K562 (cell line): ENCODE measurements around the gene KIFC3. TPM values are rescaled to one million over a fixed set of nuclear protein-coding genes. Genes with fewer than 3 reads are reported as not detected.

Source experiments
- ARID3A ChIP-seq: IDR thresholded peaks from 2 replicates; pipeline ENCODE4 v1.6.1; 2012; ENCODE audit warnings: low read depth, low read length, improper control_type of control experiment, borderline replicate concordance
- CHD2 ChIP-seq: IDR thresholded peaks from 2 replicates; pipeline ENCODE4 v1.6.1; 2011; ENCODE audit warnings: low read depth, low read length
- CTBP1 ChIP-seq: fragments of 450-650 bp; IDR thresholded peaks from 2 replicates; pipeline ENCODE4 v1.6.1; 2016; ENCODE audit warnings: borderline replicate concordance
- HDAC2 ChIP-seq: fragments of 450-650 bp; IDR thresholded peaks from 2 replicates; pipeline ENCODE4 v1.6.1; 2016; ENCODE audit warnings: mild to moderate bottlenecking
- HNRNPK ChIP-seq: fragments of 200-400 bp; formaldehyde crosslinking; IDR thresholded peaks from one replicate; pipeline ENCODE4 v1.6.1; 2018; ENCODE audit warnings: mild to moderate bottlenecking, low read depth, low read length; ENCODE audit not compliant: poor library complexity, severe bottlenecking
- HOXB6 ChIP-seq: fragments of 250-450 bp; sonication (Bioruptor Pico); IDR thresholded peaks from 2 replicates; pipeline ENCODE4 v1.5.1; 2022; ENCODE audit warnings: mild to moderate bottlenecking, borderline replicate concordance
- MAZ ChIP-seq, 2 experiments: fragments of 450-650 bp in 1 of 2; sonication (generic) in 1 of 2; formaldehyde crosslinking; IDR thresholded peaks in 1 of 2; conservative IDR thresholded peaks in 1 of 2; 2 replicates each; pipeline versions ENCODE4 v1.4.0 to v1.5.0; 2020; ENCODE audit warnings: mild to moderate bottlenecking in 1 of 2, missing genetic modification reagents in 1 of 2
- NFATC3 ChIP-seq: fragments of 450-650 bp; IDR thresholded peaks from 2 replicates; pipeline ENCODE4 v1.6.1; 2017; ENCODE audit warnings: mild to moderate bottlenecking
- NFIC ChIP-seq: fragments of 450-650 bp; IDR thresholded peaks from 2 replicates; pipeline ENCODE4 v1.6.1; 2017; ENCODE audit warnings: mild to moderate bottlenecking, inconsistent platforms
- POLR2G ChIP-seq: fragments of 200-400 bp; formaldehyde crosslinking; IDR thresholded peaks from 2 replicates; pipeline ENCODE4 v1.6.1; 2017; ENCODE audit warnings: low read depth, mild to moderate bottlenecking, antibody characterized with exemption, low read length, moderate library complexity
- SAFB ChIP-seq: fragments of 200-400 bp; formaldehyde crosslinking; IDR thresholded peaks from 2 replicates; pipeline ENCODE4 v1.6.1; 2017; ENCODE audit warnings: low read depth, low read length, borderline replicate concordance
- SUPT5H ChIP-seq: fragments of 450-650 bp; IDR thresholded peaks from 2 replicates; pipeline ENCODE4 v1.6.1; 2016
- TCF3 ChIP-seq: sonication (generic); formaldehyde crosslinking; IDR thresholded peaks from 2 replicates; pipeline ENCODE4 v1.4.0; 2020; ENCODE audit warnings: mild to moderate bottlenecking, missing genetic modification reagents
- ZFP1 ChIP-seq: fragments of 450-650 bp; formaldehyde crosslinking; IDR thresholded peaks from 2 replicates; pipeline ENCODE4 v1.4.0; 2020; ENCODE audit warnings: mild to moderate bottlenecking, mixed read lengths
- ZNF274 ChIP-seq: IDR thresholded peaks from 2 replicates; pipeline ENCODE4 v1.6.1; 2011; ENCODE audit warnings: low read depth, mild to moderate bottlenecking, low read length, moderate library complexity, borderline replicate concordance
- ZNF507 ChIP-seq: conservative IDR thresholded peaks from 2 replicates; pipeline ENCODE4 v1.6.1; 2017; ENCODE audit warnings: missing genetic modification characterization, missing compliant biosample characterization
- ZZZ3 ChIP-seq: fragments of 450-650 bp; IDR thresholded peaks from 2 replicates; pipeline ENCODE4 v1.6.1; 2016; ENCODE audit warnings: antibody characterized with exemption, mild to moderate bottlenecking, moderate library complexity
- polyA plus RNA-seq, 8 experiments: library from polyadenylated mRNA; depleted of rRNA in 4 of 8; stranded (reverse) in 5 of 8; unstranded in 3 of 8; fragments of >200 nt; fragmentation: Nextera tagmentation in 2 of 8; fragmentation: Illumina TruSeq in 1 of 8; extraction: Ambion mirVana in 2 of 8; extraction: Trizol in 1 of 8; gene quantifications; 2 replicates each; pipeline versions ENCODE4 v1.2.1 to v1.2.3, GENCODE V29; 2011 to 2014; ENCODE audit warnings: inconsistent platforms in 1 of 8, missing spikeins in 1 of 8
- total RNA-seq, 7 experiments: library from RNA; depleted of rRNA in 6 of 7; stranded (reverse); fragments of >200 nt in 6 of 7; fragmentation: Illumina TruSeq in 2 of 7; extraction: Trizol in 2 of 7; gene quantifications; 2 replicates each; pipeline versions ENCODE4 v1.2.1 to v1.2.3, GENCODE V29; 2011 to 2021; ENCODE audit warnings: low replicate concordance in 1 of 7
- TF ChIP-seq, protein P1 (sequence below): sonication (generic); formaldehyde crosslinking; IDR thresholded peaks from 2 replicates; pipeline ENCODE4 v1.8.0; 2022; ENCODE audit warnings: mild to moderate bottlenecking, missing genetic modification reagents
- TF ChIP-seq, protein P2 (sequence below): fragments of 450-650 bp; IDR thresholded peaks from 2 replicates; pipeline ENCODE4 v1.6.1; 2018; ENCODE audit not compliant: partially characterized antibody
- TF ChIP-seq, protein P3 (sequence below): fragments of 450-650 bp; IDR thresholded peaks from 2 replicates; pipeline ENCODE4 v1.6.1; 2016; ENCODE audit warnings: borderline replicate concordance

The KIFC3 gene
- total and polyA plus RNA-seq, 9 of the 15 experiments (the other 6 are each of a cell fraction or from before 2014, with no cell fraction given): 0.23 to 105 (median 26.2) TPM

DNA sequence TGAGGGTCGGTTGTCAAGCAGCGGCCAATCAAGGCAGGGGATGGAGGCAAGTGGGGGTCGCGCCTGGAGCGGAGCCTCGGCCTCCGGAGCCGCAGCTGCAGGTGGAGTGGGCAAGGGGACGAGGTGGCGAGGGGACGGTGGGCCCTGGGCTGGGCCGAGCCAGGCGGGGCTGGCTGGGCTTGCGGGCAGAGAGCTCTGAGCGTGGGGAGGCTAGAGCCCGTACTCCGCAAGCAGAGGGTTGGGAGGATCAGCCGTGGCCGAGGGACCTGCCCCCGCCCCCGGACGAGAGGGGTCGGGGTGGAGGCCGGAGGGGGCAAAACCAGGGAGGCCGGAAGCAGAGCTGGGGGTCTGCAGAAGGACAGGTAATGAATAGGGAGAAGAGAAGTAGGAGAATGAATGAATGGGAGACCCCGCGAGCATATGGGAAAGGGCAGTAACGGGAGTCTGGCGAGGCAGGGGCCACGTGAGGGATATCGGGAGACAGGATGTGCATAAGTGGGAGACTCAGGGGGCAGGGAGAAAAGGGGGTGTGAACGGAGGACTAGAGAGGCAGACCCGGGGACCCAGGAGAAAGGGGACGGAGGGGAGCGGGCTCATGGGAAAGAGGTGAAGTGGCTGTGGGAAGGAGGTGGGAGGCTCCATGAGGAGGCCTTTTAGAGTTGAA lies 66.4 kb downstream of the KIFC3 start, which contains the start of gene KATNB1 (continued):
- TF ChIP-seq ZFP1: no peak
- TF ChIP-seq, protein P1, sequence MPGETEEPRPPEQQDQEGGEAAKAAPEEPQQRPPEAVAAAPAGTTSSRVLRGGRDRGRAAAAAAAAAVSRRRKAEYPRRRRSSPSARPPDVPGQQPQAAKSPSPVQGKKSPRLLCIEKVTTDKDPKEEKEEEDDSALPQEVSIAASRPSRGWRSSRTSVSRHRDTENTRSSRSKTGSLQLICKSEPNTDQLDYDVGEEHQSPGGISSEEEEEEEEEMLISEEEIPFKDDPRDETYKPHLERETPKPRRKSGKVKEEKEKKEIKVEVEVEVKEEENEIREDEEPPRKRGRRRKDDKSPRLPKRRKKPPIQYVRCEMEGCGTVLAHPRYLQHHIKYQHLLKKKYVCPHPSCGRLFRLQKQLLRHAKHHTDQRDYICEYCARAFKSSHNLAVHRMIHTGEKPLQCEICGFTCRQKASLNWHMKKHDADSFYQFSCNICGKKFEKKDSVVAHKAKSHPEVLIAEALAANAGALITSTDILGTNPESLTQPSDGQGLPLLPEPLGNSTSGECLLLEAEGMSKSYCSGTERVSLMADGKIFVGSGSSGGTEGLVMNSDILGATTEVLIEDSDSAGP: no peak
- no peak for TF ChIP-seq TCF3
- no peak for TF ChIP-seq HNRNPK
- peak; percentile 44 for TF ChIP-seq SUPT5H
- no peak for TF ChIP-seq HOXB6
- no peak for TF ChIP-seq SAFB
- TF ChIP-seq NFATC3: no peak
- TF ChIP-seq MAZ (CRISPR knock-in tag; conservative IDR thresholded peaks at IDR 0.05 in 1 of 2, IDR thresholded peaks at IDR 0.05 in 1 of 2): peak in 1 of 2 experiments; percentile 38; a peak in 2 of 4 replicates
- no peak for TF ChIP-seq CHD2
- TF ChIP-seq ZZZ3: no peak
- TF ChIP-seq ZNF507 (tag): no peak
- no peak for TF ChIP-seq CTBP1
- no peak for TF ChIP-seq NFIC
- TF ChIP-seq, protein P2, sequence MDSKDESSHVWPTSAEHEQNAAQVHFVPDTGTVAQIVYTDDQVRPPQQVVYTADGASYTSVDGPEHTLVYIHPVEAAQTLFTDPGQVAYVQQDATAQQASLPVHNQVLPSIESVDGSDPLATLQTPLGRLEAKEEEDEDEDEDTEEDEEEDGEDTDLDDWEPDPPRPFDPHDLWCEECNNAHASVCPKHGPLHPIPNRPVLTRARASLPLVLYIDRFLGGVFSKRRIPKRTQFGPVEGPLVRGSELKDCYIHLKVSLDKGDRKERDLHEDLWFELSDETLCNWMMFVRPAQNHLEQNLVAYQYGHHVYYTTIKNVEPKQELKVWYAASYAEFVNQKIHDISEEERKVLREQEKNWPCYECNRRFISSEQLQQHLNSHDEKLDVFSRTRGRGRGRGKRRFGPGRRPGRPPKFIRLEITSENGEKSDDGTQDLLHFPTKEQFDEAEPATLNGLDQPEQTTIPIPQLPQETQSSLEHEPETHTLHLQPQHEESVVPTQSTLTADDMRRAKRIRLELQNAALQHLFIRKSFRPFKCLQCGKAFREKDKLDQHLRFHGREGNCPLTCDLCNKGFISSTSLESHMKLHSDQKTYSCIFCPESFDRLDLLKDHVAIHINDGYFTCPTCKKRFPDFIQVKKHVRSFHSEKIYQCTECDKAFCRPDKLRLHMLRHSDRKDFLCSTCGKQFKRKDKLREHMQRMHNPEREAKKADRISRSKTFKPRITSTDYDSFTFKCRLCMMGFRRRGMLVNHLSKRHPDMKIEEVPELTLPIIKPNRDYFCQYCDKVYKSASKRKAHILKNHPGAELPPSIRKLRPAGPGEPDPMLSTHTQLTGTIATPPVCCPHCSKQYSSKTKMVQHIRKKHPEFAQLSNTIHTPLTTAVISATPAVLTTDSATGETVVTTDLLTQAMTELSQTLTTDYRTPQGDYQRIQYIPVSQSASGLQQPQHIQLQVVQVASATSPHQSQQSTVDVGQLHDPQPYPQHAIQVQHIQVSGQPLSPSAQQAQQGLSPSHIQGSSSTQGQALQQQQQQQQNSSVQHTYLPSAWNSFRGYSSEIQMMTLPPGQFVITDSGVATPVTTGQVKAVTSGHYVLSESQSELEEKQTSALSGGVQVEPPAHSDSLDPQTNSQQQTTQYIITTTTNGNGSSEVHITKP: peak; percentile 3
- TF ChIP-seq, protein P3, sequence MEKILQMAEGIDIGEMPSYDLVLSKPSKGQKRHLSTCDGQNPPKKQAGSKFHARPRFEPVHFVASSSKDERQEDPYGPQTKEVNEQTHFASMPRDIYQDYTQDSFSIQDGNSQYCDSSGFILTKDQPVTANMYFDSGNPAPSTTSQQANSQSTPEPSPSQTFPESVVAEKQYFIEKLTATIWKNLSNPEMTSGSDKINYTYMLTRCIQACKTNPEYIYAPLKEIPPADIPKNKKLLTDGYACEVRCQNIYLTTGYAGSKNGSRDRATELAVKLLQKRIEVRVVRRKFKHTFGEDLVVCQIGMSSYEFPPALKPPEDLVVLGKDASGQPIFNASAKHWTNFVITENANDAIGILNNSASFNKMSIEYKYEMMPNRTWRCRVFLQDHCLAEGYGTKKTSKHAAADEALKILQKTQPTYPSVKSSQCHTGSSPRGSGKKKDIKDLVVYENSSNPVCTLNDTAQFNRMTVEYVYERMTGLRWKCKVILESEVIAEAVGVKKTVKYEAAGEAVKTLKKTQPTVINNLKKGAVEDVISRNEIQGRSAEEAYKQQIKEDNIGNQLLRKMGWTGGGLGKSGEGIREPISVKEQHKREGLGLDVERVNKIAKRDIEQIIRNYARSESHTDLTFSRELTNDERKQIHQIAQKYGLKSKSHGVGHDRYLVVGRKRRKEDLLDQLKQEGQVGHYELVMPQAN: peak; percentile 64
- peak; percentile 60; the same call in 1 of the 2 replicates for TF ChIP-seq POLR2G
- no peak for TF ChIP-seq HDAC2
- no peak for TF ChIP-seq ARID3A
- TF ChIP-seq ZNF274: no peak
